Naive thymus-derived CD8-positive, alpha-beta T cell (primary cell): ENCODE data around the gene MVK. TPM values are rescaled to one million over a fixed set of nuclear protein-coding genes. Genes with fewer than 3 reads are reported as not detected.

Experiments
- ATAC-seq, 2 donors: fragments of 150-1000 bp; cut with Tn5 transposase in 1 of 2; sonication (Bioruptor Pico), chemical (Tn5 transposase) in 1 of 2; 1 replicate in 1 of 2; 2 replicates in 1 of 2; pipeline ENCODE4 v1.10.0; 2021; ENCODE audit warnings: mild to moderate bottlenecking in 2 of 2, moderate library complexity in 2 of 2
- POLR2A ChIA-PET: fragments of 350-600 bp; sonication (Branson Sonifier 250); formaldehyde crosslinking; loops from one replicate; lab custom pipeline; 2021; ENCODE audit warnings: antibody characterized with exemption; lab: Charles Lee
- DNase-seq, 10 donors: peaks; one replicate each; pipeline versions ENCODE4 v3.0.0 to v3.0.0-alpha.2; 2020 to 2022
- H3K27ac Mint-ChIP-seq, 10 donors: one replicate each; pipeline ENCODE4 v1.8.0; 2020 to 2022; ENCODE audit warnings: mild to moderate bottlenecking in 10 of 10, mixed read lengths in 10 of 10, moderate library complexity in 4 of 10, inconsistent platforms in 1 of 10
- H3K27me3 Mint-ChIP-seq, 5 donors: one replicate each; pipeline ENCODE4 v1.8.0; 2021 to 2022; ENCODE audit warnings: mixed read lengths in 5 of 5
- H3K36me3 Mint-ChIP-seq, 3 donors: one replicate each; pipeline ENCODE4 v1.8.0; 2020 to 2022; ENCODE audit warnings: mixed read lengths in 3 of 3, mild to moderate bottlenecking in 2 of 3, inconsistent platforms in 1 of 3
- H3K4me1 Mint-ChIP-seq, 4 donors: one replicate each; pipeline ENCODE4 v1.8.0; 2021 to 2022; ENCODE audit warnings: mixed read lengths in 4 of 4
- H3K4me3 Mint-ChIP-seq, 10 donors: one replicate each; pipeline ENCODE4 v1.8.0; 2020 to 2022; ENCODE audit warnings: mild to moderate bottlenecking in 10 of 10, mixed read lengths in 10 of 10, moderate library complexity in 6 of 10, inconsistent platforms in 1 of 10
- H3K9me3 Mint-ChIP-seq, 9 donors: one replicate each; pipeline ENCODE4 v1.8.0; 2020 to 2022; ENCODE audit warnings: mixed read lengths in 9 of 9, mild to moderate bottlenecking in 3 of 9, inconsistent platforms in 1 of 9, moderate library complexity in 1 of 9
- polyA plus RNA-seq, 3 donors: library from polyadenylated mRNA; unstranded; fragments of 300-500 nt; fragmentation: Illumina TruSeq; gene quantifications; one replicate each; pipeline ENCODE4 v1.2.3, GENCODE V29; 2021
- total RNA-seq, 8 experiments: library from RNA in 2 of 8; stranded (reverse) in 2 of 8; gene quantifications; one replicate each; pipeline ENCODE4 v1.2.3 and lab custom pipeline; 2021 to 2026

MVK gene
- total and polyA plus RNA-seq, 5 experiments from 2014 or later = 2.6 to 11.5 (median 3.6) TPM

- H3K4me1 Mint-ChIP-seq = peaks cover 0 to 2% (median 0%) of the 10 kb centered on the region in 4 donors
Observed at GRCh38 chr12:109535863-109536250, 37.7 kb upstream of the MVK start.

GRCh38 chr12:109537136-109537535, 36.5 kb upstream of the MVK start:
- Mint-ChIP-seq H3K27ac (no peak overlapping the region), H3K36me3 (peaks cover 0 to 28% (median 0%) of the 10 kb centered on the region in 3 donors), H3K4me1 (peaks cover 0 to 2% (median 0%) of the 10 kb centered on the region in 4 donors), H3K4me3 (no peak overlapping the region), H3K9me3 (no peaks in the 10 kb centered on the region), H3K27me3 (no peaks in the 10 kb centered on the region)
- ATAC-seq (no peak), DNase-seq (peak in 1 of 10 donors; percentile 35)
- POLR2A ChIA-PET = no interaction called here

More at GRCh38 chr12:109535863-109536250, 37.7 kb upstream of the MVK start:
- POLR2A ChIA-PET = no interaction called here
- DNase-seq (peak in 1 of 10 donors; percentile 27), ATAC-seq (no peak)
- Mint-ChIP-seq H3K27me3 (no peaks in the 10 kb centered on the region), H3K36me3 (peaks cover 0 to 36% (median 2%) of the 10 kb centered on the region in 3 donors), H3K27ac (peak overlapping the region in 1 of 10 donors; percentile 16), H3K4me3 (no peak overlapping the region), H3K9me3 (no peaks in the 10 kb centered on the region)

- Mint-ChIP-seq H3K36me3 (peaks cover 0 to 25% (median 0%) of the 10 kb centered on the region in 3 donors), H3K9me3 (no peaks in the 10 kb centered on the region), H3K27me3 (no peaks in the 10 kb centered on the region), H3K27ac (no peak overlapping the region), H3K4me3 (no peak overlapping the region), H3K4me1 (peaks cover 0 to 5% (median 0%) of the 10 kb centered on the region in 4 donors)
- POLR2A ChIA-PET = no interaction called here
- DNase-seq (peak in 1 of 10 donors; percentile 28), ATAC-seq (no peak)
Observed at GRCh38 chr12:109538191-109538863, 35.3 kb upstream of the MVK start.

GRCh38 chr12:109539508-109539907, 34.1 kb upstream of the MVK start:
- Mint-ChIP-seq H3K36me3 (peaks cover 0 to 21% (median 0%) of the 10 kb centered on the region in 3 donors), H3K27me3 (peaks cover 0 to 2% (median 0%) of the 10 kb centered on the region in 5 donors), H3K4me1 (peaks cover 0 to 11% (median under 1%) of the 10 kb centered on the region in 4 donors), H3K27ac (no peak overlapping the region), H3K9me3 (no peaks in the 10 kb centered on the region), H3K4me3 (no peak overlapping the region)
- DNase-seq (peak in 1 of 10 donors; percentile 37), ATAC-seq (no peak)
- POLR2A ChIA-PET = no interaction called here

- H3K9me3 Mint-ChIP-seq = no peaks in the 10 kb centered on the region
- peaks cover 4 to 23% (median 9%) of the 10 kb centered on the region in 4 donors for H3K4me1 Mint-ChIP-seq
- peaks cover 0 to 11% (median 0%) of the 10 kb centered on the region in 3 donors for H3K36me3 Mint-ChIP-seq
- no peak overlapping the region for H3K4me3 Mint-ChIP-seq
- DNase-seq (no peak), ATAC-seq (no peak)
- H3K27me3 Mint-ChIP-seq = peaks cover 0 to 7% (median 0%) of the 10 kb centered on the region in 5 donors
- H3K27ac Mint-ChIP-seq = no peak overlapping the region
- POLR2A ChIA-PET = no interaction called here
Observed at GRCh38 chr12:109540526-109541412, 32.8 kb upstream of the MVK start.

GRCh38 chr12:109541413-109541726, 32.2 kb upstream of the MVK start:
- Mint-ChIP-seq H3K9me3 (no peaks in the 10 kb centered on the region), H3K4me1 (peaks cover 4 to 27% (median 9%) of the 10 kb centered on the region in 4 donors), H3K27ac (no peak overlapping the region), H3K27me3 (peaks cover 0 to 10% (median 0%) of the 10 kb centered on the region in 5 donors), H3K4me3 (no peak overlapping the region), H3K36me3 (peaks cover 0 to 5% (median 0%) of the 10 kb centered on the region in 3 donors)
- ATAC-seq = no peak
- DNase-seq = no peak
- POLR2A ChIA-PET = no interaction called here

GRCh38 chr12:109542014-109542413, 31.6 kb upstream of the MVK start:
- POLR2A ChIA-PET = no interaction called here
- DNase-seq (no peak), ATAC-seq (no peak)
- Mint-ChIP-seq H3K4me1 (peaks cover 4 to 27% (median 9%) of the 10 kb centered on the region in 4 donors), H3K27ac (peak overlapping the region in 1 of 10 donors; percentile 12), H3K9me3 (no peaks in the 10 kb centered on the region), H3K4me3 (no peak overlapping the region), H3K36me3 (no peaks in the 10 kb centered on the region), H3K27me3 (peaks cover 0 to 14% (median under 1%) of the 10 kb centered on the region in 5 donors)

GRCh38 chr12:109542876-109543275, 30.7 kb upstream of the MVK start:
- Mint-ChIP-seq H3K27ac (no peak overlapping the region), H3K36me3 (no peaks in the 10 kb centered on the region), H3K4me1 (peaks cover 4 to 35% (median 9%) of the 10 kb centered on the region in 4 donors), H3K27me3 (peaks cover 7 to 23% (median 8%) of the 10 kb centered on the region in 5 donors), H3K9me3 (no peaks in the 10 kb centered on the region), H3K4me3 (no peak overlapping the region)
- POLR2A ChIA-PET = no interaction called here
- ATAC-seq = no peak
- DNase-seq = no peak

GRCh38 chr12:109544955-109545531, 28.6 kb upstream of the MVK start:
- peak overlapping the region in 2 of 10 donors; percentile 42 to 76 for H3K27ac Mint-ChIP-seq
- no peak for ATAC-seq

GRCh38 chr12:109545826-109546225, 27.8 kb upstream of the MVK start:
- POLR2A ChIA-PET = no interaction called here
- ATAC-seq = no peak
- Mint-ChIP-seq H3K9me3 (no peaks in the 10 kb centered on the region), H3K36me3 (no peaks in the 10 kb centered on the region), H3K27ac (no peak overlapping the region), H3K4me3 (no peak overlapping the region), H3K27me3 (peaks cover 7 to 31% (median 10%) of the 10 kb centered on the region in 5 donors), H3K4me1 (peaks cover 4 to 37% (median 9%) of the 10 kb centered on the region in 4 donors)
- no peak for DNase-seq

More at GRCh38 chr12:109544955-109545531, 28.6 kb upstream of the MVK start:
- POLR2A ChIA-PET = no interaction called here
- Mint-ChIP-seq H3K4me3 (peak overlapping the region in 2 of 10 donors; percentile 17 to 69), H3K27me3 (peaks cover 7 to 31% (median 10%) of the 10 kb centered on the region in 5 donors), H3K9me3 (no peaks in the 10 kb centered on the region), H3K4me1 (peaks cover 4 to 37% (median 9%) of the 10 kb centered on the region in 4 donors), H3K36me3 (no peaks in the 10 kb centered on the region)
- peak in 1 of 10 donors; percentile 6 for DNase-seq

GRCh38 chr12:109547286-109547685, 26.3 kb upstream of the MVK start:
- no peak overlapping the region for H3K27ac Mint-ChIP-seq
- H3K4me3 Mint-ChIP-seq = no peak overlapping the region
- H3K27me3 Mint-ChIP-seq = peaks cover 7 to 31% (median 10%) of the 10 kb centered on the region in 5 donors
- H3K36me3 Mint-ChIP-seq = no peaks in the 10 kb centered on the region
- H3K4me1 Mint-ChIP-seq = peaks cover 4 to 37% (median 9%) of the 10 kb centered on the region in 4 donors
- POLR2A ChIA-PET = no interaction called here
- ATAC-seq (no peak), DNase-seq (no peak)
- no peaks in the 10 kb centered on the region for H3K9me3 Mint-ChIP-seq

GRCh38 chr12:109548258-109548657, 25.3 kb upstream of the MVK start:
- Mint-ChIP-seq H3K4me3 (no peak overlapping the region), H3K27ac (no peak overlapping the region), H3K27me3 (peaks cover 7 to 31% (median 10%) of the 10 kb centered on the region in 5 donors), H3K4me1 (peaks cover 4 to 31% (median 9%) of the 10 kb centered on the region in 4 donors), H3K9me3 (no peaks in the 10 kb centered on the region), H3K36me3 (no peaks in the 10 kb centered on the region)
- DNase-seq (no peak), ATAC-seq (no peak)
- POLR2A ChIA-PET = no interaction called here
